Thoracic aorta endothelial cell (primary cell): ENCODE results near the gene TSPAN31. TPM values are rescaled to one million over a fixed set of nuclear protein-coding genes. Genes with fewer than 3 reads are reported as not detected.

ENCODE experiments used
- total RNA-seq: library from RNA; depleted of rRNA; stranded (reverse); fragments of >200 nt; gene quantifications from 2 replicates; pipeline ENCODE4 v1.2.3, GENCODE V29; 2012

Gene TSPAN31, protein sequence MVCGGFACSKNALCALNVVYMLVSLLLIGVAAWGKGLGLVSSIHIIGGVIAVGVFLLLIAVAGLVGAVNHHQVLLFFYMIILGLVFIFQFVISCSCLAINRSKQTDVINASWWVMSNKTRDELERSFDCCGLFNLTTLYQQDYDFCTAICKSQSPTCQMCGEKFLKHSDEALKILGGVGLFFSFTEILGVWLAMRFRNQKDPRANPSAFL
- total RNA-seq, result 30.9 and 34.1 TPM in 2 replicates

DNA sequence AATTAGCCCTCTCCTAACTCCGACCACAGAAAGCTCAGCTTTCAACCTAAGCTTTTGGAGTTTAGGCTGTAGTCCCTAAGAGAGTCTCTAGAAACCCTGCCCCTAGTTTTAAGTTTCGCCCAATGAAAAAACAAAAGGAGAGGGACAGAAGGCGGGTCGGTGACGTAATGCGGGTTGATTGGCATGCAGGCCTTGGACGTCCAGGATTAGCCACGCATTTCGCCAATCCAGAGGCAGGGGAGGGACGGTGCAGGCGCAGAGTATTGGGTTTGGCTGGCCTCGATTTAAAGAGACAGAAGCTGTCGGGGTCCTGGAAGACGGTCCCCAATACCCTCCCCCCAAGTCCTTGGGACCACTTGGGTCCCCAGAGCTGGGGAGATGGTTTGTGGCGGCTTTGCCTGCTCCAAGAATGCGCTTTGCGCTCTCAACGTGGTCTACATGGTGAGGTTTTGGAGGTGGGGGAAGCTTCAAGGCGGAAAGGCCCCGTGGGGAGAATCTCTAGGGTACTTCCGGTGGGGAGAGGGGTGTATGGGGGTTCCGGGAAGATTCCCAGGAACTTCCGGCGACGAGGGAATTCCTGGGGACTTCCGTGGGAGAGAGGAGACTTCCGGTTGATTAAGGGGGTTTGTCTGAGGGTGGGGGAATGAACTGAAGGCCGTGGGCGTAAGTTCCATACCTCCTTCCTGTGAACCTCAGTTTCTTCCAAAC is at the start of gene TSPAN31:
Gene TSPAN31, plus strand, starts transcription at position 263 of the 708 bp plus-strand sequence. Its CDS starts 116 bp downstream, at position 379.

DNA sequence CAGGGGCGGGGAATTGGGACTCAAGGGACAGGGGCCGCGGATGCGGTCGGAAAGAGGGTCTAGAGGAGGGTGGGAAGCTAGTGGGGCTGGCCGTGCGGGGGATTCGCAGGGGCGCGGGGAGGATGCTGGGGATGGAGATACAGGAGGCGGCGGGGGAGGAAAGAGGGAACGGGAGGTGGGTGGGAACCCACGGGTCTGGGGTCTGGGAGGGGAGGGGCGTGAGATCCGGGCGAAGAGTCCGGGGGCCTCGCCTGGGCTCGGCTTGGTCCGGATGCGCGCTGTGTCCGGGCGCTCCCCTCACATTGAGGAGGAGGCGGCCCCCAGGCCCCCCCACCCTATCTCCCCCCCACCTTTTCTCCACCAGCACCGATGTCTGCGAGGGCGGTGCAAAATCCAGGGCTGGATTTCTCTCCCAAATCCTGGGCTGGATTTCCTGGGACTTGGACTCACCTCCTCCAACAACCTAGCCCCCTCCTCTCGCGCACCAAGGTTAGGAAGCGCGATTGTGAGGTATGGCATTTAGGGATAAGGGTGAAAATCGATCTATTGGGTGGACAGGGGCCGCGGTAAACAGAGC is 6.1 kb upstream of the TSPAN31 start, which contains the start of gene AGAP2:
Gene AGAP2, minus strand, starts transcription at position 82 of the 577 bp plus-strand sequence. CDS start 496 bp downstream, outside the sequence.

DNA sequence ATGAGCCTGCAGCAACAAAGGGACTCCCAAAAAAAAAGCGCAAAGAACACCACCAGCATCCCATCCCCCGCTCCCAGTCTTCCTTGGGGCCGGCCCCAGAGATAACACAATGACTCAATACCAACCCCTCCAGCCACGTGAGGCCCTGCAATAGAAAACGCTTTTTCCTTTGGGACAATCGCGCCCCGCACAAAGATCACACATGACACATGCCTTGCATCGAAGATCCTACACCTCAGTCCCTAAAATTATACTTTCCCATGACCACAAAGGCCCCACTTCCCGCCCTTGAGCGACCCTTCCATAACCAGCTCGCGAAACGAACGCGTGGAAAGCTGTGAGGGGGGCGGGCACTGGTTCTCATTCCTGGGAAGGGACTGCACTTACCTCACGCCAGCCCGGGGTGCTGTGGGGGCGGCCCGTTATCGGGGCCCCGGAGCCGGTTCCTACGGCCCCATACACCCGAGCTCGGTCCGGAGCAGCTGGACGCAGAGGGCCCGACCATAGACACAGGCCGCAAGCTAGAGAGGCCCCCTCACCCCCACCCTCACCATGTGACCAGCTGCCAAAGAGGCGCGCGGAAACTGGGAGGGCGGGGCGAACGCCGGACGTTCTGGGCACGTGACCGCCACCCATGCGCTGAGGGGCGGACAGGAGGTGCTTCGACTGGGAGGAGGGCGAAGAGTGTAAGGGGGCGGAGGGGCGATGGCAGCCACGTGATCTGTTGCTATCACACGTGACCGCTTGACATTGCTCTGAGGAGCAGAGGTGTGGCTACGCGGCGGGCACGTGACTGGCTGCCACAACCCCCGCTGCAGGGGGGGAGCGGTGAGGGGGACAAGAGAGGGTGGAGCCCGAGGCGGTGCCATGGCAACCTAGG is 7.2 kb downstream of the TSPAN31 start, which contains the start of gene CDK4:
Gene CDK4, minus strand, starts transcription at position 523 of the 880 bp plus-strand sequence. CDS start 593 bp downstream, outside the sequence.

DNA sequence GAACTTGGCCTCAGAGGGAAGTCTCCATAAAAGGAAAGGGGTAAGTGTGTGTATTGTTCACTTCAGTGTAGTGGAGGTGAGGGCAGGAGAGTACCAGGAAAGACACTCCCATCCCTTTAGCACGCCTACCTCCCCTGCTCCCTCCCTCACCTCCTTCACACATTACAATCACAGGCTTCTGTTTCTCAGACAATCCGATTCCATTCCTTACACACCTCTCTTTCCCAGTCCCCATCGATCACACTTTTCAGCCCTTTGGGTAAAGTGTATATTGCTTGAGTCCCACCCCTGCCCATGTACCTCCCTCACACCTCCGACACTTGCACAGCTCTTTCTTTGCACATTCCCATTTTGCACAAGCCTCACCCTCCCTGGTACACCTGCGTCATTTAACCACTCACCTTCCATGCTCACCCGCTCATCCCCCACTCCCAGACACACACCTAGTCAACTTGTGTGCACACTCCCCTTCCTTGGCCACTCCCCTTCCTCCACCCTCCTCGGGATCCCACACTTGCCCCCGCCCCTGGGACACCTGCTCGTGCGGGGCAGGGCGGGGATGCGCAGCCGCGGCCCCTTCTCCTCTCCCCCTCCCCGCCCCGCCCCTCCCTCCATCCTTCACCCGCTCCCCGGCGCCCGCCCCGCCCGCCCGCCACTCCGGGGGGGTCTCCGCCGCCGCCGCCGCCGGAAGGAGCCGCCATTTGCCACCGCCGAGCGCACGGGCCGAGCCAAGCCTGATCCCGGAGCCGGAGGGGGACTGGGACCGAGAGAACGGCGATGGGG is 9.8 kb downstream of the TSPAN31 start, which contains the start of gene MARCHF9:
Gene MARCHF9, plus strand, starts transcription at position 693 of the 783 bp plus-strand sequence. CDS start 426 bp downstream, outside the sequence.

DNA sequence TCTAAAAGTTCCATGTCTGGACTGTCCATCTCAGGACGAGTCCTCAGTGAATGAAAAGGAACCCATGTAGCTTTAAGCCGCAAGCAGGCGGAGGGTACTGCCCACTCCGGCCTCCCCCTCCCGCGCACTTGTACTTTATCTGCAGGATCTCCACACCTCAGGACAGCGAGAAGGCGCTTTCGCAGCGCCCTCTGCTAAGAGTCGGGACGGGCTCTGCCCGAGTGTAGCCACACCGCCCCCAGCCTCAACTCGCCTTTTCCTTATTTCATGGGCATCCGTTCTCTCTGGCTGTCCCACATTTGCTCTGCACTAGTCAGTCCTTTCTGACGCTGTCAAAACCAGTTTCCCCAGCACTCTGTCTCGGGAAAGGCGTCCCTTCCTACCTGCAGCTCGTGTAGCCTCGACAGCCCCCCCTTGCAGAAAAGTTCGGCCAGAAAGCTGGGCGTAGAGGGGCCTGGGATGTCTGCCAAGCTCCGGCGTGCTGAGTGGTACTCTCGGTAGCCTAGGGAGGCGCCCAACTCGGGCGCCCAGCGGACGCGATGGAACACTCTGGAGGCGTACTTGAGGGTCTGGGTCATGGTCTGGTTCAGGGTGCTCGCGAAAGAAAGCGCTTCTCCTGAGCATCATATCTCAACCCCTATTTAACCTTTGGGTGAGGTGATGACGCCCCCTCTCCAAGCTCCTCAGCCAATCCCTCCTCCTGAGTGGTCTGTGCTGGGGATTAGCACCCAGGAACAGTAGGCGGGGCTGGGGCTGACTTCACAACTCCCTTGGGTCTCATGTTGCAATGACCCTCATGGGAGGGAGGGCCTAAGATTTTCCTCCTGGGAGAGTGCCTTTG is 21.8 kb downstream of the TSPAN31 start, which contains the start of gene CYP27B1:
Gene CYP27B1, minus strand, starts transcription at position 615 of the 841 bp plus-strand sequence. Its CDS starts 37 bp downstream, at position 578.

DNA sequence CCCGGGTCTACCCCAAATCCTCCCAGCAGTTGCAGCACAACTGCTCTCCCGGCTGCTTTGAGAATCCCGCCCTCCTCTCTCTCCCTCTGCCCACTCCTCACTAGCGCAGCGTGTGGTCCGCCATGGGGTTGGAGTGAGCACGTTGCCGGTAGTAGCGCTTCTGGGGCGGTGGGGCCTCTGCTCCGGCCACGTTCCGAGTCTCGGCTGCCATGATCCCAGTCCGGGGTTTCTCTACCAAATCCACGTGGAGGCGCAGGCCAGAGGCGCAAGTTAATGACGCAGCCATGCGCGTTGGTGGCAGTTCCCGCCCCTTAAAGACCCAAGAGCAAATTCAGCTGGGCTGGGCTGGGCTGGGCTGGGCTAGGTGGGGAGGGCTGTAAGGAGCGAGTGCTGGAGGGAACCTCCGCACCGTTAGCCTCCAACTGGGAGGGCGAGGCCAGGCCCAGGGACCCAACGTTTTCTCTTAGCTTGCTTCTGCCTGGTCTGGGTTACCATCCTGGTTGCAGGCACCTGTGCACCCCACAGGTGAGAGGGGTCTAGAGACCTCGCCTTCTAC is 27.1 kb downstream of the TSPAN31 start, which contains the start of gene METTL1:
Gene METTL1, minus strand, starts transcription at position 233 of the 556 bp plus-strand sequence. Its CDS starts 22 bp downstream, at position 211.

DNA sequence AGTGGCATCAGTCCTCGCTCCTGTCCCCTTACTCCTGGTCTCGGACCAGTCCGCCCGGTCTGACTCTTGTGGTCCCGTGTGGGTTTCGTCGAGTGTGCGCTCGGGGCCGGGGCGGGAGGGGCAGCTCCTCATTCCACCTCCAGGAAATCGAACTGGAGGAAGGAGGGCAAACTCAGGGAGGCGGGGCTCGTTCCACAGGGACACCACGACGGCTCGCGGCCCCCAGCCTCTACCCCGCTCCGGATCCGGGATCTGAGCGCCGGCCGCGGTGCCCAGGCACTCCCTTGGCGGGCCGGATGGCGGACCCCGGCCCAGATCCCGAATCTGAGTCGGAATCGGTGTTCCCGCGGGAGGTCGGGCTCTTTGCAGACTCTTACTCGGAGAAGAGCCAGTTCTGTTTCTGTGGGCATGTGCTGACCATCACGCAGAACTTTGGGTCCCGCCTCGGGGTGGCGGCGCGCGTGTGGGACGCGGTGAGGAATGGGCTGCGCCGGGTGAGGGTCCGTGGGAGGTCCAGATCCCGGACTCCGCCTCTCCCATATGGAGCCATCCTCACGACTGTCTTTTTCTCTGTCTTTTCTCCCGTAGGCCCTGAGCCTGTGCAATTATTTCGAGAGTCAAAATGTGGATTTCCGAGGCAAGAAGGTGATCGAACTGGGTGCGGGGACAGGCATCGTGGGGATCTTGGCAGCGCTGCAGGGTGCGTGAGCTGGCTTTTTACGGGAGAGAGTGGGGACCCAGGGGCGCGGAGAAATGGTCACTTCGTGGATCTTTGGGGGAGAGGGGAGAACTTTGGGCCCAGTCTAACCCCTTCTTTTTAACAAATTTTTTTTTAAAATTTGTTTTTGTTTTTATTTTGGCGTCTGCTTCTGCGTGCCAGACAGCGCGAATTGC is 27.8 kb downstream of the TSPAN31 start, which contains the start of gene EEF1AKMT3:
Gene EEF1AKMT3, plus strand, starts transcription at position 186 of the 894 bp plus-strand sequence. Its CDS starts 111 bp downstream, at position 297.

DNA sequence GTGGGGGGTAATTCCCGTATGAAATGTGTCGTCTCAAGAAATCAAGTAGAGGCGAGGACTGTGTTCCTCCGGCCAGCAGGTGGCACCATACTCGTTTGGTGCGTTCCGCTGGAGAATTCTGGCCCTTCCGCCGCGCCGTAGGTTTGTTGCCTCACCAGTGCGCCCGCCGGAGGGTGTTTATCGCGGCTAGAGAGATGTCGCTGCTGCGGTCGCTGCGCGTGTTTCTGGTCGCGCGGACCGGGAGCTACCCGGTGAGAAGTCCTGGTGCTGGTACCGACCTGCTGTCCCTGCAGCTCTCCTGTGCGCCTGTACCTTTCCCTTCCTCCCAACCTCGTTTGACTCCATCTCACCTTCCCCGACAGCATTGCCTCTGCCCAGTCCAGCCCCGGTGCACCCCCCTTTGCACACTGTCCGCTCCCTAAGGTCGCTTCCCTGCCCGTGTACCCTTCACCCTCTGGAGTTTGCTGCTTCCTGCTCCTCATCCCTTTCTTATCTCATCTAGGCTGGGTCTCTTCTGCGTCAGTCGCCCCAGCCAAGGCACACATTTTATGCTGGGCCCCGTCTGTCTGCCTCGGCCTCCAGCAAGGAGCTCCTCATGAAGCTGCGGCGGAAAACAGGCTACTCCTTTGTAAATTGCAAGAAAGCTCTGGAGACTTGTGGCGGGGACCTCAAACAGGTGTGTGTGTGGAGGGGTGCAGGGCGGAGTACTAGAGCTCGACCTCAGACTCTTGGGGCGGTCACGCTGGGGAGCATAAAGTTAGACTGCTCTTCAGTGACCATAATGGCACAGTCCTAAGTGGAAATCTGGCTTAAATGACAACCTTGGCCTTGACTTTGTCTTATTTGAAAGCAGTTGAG is 38.0 kb downstream of the TSPAN31 start, which contains the start of gene TSFM:
Gene TSFM, plus strand, starts transcription at position 180 of the 858 bp plus-strand sequence. Its CDS starts 15 bp downstream, at position 195.

Other genes with a start within 250 kb of the TSPAN31 start
- gene DDIT3, start 224.5 kb upstream of the TSPAN31 start, total RNA-seq, result 6.3 and 6.7 TPM in 2 replicates
- gene MBD6, start 222.2 kb upstream of the TSPAN31 start, total RNA-seq, result 8.5 and 12.6 TPM in 2 replicates
- gene DCTN2, start 197.8 kb upstream of the TSPAN31 start, total RNA-seq, result 128 and 152 TPM in 2 replicates
- under 0.01 and 0.07 TPM in 2 replicates for gene KIF5A, start 195.0 kb upstream of the TSPAN31 start, total RNA-seq
- gene PIP4K2C, start 153.8 kb upstream of the TSPAN31 start, total RNA-seq, result 12.5 and 15.1 TPM in 2 replicates
- gene DTX3, start 140.2 kb upstream of the TSPAN31 start, total RNA-seq, result 4.1 and 6.5 TPM in 2 replicates
- gene ARHGEF25, start 133.6 kb upstream of the TSPAN31 start, total RNA-seq, result 2.2 and 2.7 TPM in 2 replicates
- 0.14 and 0.27 TPM in 2 replicates for gene B4GALNT1, start 111.8 kb upstream of the TSPAN31 start, total RNA-seq
- 141 and 155 TPM in 2 replicates for gene OS9, start 50.9 kb upstream of the TSPAN31 start, total RNA-seq
- gene AGAP2, start 6.3 kb upstream of the TSPAN31 start, total RNA-seq, result 0.13 and 0.36 TPM in 2 replicates
- 189 and 197 TPM in 2 replicates for gene CDK4, start 7.3 kb downstream of the TSPAN31 start, total RNA-seq
- 2.5 and 3.4 TPM in 2 replicates for gene MARCHF9, start 10.1 kb downstream of the TSPAN31 start, total RNA-seq
- 0.80 and 1.5 TPM in 2 replicates for gene CYP27B1, start 22.0 kb downstream of the TSPAN31 start, total RNA-seq
- gene METTL1, start 27.1 kb downstream of the TSPAN31 start, total RNA-seq, result 8.0 and 10.1 TPM in 2 replicates
- 4.5 and 6.0 TPM in 2 replicates for gene EEF1AKMT3, start 27.6 kb downstream of the TSPAN31 start, total RNA-seq
- 23.7 and 27.5 TPM in 2 replicates for gene TSFM, start 37.7 kb downstream of the TSPAN31 start, total RNA-seq
- gene AVIL, start 73.7 kb downstream of the TSPAN31 start, total RNA-seq, result 0.57 and 1.1 TPM in 2 replicates
- gene CTDSP2, start 101.7 kb downstream of the TSPAN31 start, total RNA-seq, result 92.4 and 110 TPM in 2 replicates
- 8.2 and 8.5 TPM in 2 replicates for gene ATP23, start 196.5 kb downstream of the TSPAN31 start, total RNA-seq